HG03196 (cell line): ENCODE measurements around the gene SLC6A9.
A peak's percentile ranks its signal among the peaks of the same experiment; 100 is the strongest.

Experiments
- ATAC-seq: cut with Tn5 transposase; IDR thresholded peaks from one replicate; pipeline ENCODE4 v1.9.1; 2021; ENCODE audit not compliant: unreplicated experiment

The SLC6A9 gene

GRCh38 chr1:44029911-44030604 lies 1.2 kb downstream of the SLC6A9 start:
- peak; percentile 73 for ATAC-seq

- ATAC-seq: peak; percentile 8
Observed at GRCh38 chr1:44029260-44029910, 1.9 kb downstream of the SLC6A9 start.

- no peak for ATAC-seq
Observed at GRCh38 chr1:44027320-44027719, 3.9 kb downstream of the SLC6A9 start.

DNA sequence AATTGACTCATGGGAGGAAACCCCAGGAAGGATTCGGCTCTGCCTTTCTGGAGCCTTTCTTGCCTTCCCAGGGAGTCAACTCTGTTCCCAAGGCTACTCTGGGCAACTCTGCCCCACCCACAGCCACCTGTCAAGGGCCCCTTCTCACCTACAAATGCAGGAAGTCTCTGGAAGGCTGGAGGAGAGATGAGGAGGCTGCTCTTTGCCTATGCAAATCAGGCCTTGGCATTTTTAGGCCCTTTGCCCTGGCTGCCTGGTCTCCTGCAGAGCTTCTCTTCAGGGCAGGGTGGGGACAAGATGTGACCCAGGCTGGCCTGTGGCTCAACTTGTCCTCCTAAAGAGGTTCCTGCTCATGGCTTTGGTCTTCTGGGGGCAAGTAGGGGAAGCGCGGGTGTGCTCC lies 5.4 kb downstream of the SLC6A9 start:
- no peak for ATAC-seq

DNA sequence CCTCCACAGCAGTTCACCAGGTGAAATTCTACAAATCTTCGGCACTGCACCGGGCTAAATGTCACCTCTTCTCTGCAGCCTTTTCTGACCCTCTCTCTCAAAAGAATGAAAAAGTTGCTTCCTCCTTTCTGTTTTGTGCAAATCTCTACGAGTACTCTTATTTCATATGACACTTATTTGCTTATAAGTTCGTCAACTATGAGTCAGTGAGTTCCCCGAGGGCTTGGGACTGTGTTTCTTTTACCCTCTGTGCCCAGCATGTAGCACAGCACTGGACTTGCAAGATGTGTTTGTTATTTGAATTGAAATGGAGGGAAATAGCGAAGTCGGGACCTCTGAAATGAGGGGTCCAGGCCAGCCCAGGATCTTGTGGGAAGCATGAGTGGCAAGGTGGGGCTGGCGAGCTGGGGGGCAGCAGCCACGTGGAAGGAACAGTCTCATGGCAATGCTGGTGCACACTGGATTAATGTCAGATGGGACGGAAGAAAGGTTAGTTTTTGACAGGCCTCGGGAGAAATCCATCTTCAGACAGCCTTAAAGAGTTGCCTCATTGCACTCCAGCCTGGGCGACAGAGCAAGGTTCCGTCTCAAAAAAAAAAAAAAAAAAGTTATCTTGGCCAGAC lies 6.2 kb downstream of the SLC6A9 start:
- no peak for ATAC-seq

DNA sequence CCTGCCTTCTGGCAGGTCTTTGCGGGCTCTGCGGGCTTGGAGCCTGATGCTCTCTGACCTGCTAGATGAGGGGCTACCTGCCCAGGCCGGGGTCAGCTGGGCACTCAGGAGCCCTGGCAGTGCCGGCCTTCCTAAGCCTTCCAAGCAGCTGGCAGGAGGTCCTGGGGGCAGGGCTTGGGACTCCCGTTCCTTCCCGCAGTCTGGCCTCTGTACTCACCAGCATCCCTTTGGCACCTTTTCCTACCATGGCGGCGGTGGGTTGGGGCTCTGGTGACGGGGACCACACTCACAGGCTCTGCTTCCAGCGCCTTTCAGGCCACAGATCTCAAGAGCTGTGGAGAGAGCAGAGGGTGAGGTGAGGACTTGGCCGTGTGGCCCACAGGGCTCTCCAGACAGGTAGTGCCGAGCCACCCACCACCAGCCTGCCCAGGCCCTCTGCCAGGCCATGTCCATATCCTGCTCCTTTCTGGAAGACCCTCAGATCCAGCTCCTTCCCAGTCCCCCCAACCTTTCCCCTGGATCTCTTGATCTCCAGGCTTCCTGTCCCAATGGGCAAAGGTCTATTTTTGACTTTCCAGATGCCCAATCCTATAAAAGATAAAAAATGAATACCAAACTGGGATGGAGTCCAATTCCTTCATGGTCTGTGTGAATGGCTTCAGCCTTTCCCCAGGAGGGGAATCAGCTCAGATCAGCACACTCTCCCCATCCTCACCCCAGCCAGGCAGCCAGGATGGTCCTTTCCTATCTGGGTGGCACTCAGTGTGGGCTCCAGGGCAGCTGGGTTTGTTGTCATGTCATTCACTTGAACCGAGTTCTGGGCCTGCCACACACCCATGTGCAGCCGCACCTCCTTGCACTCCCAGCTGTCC lies 7.0 kb downstream of the SLC6A9 start:
- no peak for ATAC-seq

- ATAC-seq: no peak
Observed at GRCh38 chr1:44021581-44022321, 9.5 kb downstream of the SLC6A9 start.

DNA sequence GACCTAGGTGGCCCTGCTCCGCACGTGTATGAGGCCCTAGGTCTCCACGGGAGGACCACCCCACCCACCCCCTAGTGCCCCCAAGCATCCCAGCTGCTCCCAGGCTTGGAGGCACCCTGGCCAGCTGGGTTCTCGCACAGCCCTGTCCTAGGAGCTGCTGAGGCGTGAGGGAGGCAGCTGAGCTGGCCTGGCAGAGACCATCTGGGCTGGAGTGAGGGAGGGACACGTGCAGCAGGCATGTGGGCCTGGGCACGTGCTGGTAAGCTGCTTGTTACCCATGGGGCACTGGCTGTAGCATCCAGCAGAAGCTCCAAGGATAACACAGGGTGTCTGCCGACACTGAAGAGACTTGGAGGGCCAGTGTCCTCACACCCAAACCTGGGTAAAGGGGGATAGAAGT lies 10.1 kb downstream of the SLC6A9 start:
- no peak for ATAC-seq

DNA sequence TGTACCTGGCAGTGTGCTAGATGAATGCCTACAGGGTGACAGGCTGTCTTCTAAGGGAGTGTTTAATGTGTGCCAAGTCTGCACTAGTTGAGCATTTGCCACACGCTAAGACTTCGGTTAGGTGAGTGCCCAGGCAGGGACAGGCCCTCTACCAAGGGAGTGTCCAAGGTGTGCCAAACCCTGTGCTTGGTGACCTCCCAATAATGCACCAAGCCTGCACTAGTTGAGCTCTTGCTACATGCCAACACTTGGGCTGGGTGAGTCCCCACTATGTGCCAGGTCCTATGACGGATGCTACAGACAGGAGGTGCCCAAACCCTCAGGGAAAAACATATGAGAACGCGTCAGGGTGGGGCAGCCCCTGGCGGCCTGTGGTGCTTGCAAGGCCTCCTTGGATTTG lies 10.8 kb downstream of the SLC6A9 start:
- ATAC-seq: no peak

- ATAC-seq: no peak
Observed at GRCh38 chr1:44019466-44019948, 11.8 kb downstream of the SLC6A9 start.

GRCh38 chr1:44016890-44017400 lies 14.3 kb downstream of the SLC6A9 start:
- ATAC-seq: no peak

DNA sequence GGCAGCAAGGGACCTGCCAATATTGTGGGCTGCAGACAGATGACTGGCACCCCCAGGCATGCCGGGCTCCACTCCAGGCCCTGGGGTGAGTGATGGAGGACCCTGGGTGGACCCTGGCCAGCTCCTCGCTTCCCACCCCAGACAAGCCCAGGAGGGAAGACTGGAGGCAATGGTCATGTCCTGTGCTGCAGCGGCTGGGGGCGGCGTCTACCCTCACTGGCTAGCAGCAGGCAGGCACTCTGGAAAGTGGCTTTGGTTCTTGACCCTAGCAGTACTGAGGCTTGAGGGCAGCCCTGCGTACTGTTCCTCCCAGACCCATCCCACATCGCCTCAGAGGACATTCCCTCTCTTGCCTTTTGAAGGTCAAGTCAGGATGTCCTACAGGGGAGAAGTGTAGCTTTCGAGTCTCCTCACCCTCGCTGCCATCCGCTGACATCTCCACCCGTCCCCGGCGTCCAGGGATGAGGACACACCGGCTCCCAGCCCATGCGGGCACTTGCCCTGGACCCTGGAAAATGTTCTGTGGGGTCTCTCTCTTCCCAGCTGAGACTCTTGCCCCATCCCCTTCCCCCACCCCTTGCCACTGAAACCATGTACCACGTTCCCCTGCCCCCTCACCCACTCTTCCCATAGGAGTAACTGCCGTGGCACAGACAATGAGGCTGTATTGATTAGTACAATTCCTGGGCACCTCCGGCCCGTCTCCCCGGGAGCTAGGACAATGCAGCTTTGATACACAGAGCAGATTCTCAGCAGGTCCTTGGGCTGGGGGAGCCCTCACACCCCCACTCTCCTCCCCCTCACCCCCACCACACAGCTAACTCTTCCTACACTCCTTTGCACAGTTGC lies 15.0 kb downstream of the SLC6A9 start:
- ATAC-seq: no peak

GRCh38 chr1:44015206-44015605 lies 16.1 kb downstream of the SLC6A9 start:
- no peak for ATAC-seq

- no peak for ATAC-seq
Observed at GRCh38 chr1:44014365-44015104, 16.7 kb downstream of the SLC6A9 start.

GRCh38 chr1:44013949-44014348 lies 17.3 kb downstream of the SLC6A9 start:
- ATAC-seq: no peak

DNA sequence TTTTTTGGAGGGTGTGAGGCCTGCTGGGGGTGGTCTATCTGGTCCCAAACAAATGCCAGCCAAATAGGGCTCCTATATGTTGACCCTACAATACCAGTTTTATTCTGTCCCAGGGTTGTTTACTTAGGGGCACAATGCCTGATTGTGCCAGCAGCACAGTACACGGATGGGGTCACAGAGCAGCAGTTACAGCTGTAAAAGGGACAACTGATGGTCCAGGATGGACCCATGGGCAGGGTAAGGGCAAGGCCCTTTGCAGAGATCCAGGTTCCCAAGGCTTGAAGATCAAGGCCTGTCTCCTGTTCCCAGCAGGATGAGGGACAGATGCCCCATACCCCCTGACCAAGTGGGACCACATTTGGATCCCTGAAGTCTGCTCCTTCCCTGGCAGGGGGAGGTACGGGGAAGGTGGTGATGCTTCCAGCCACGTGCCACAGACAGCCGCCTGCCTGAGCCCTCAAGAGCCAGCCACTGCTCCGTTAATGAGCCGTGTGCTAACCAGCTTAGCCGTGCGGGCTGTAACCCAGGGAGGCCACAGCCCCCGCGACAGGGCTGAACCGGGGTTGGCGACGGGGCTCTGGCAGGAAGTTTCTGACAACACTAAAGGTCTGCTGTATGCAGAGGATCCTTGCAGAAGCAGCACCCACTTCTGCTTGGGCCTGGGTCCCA lies 18.2 kb downstream of the SLC6A9 start:
- no peak for ATAC-seq

DNA sequence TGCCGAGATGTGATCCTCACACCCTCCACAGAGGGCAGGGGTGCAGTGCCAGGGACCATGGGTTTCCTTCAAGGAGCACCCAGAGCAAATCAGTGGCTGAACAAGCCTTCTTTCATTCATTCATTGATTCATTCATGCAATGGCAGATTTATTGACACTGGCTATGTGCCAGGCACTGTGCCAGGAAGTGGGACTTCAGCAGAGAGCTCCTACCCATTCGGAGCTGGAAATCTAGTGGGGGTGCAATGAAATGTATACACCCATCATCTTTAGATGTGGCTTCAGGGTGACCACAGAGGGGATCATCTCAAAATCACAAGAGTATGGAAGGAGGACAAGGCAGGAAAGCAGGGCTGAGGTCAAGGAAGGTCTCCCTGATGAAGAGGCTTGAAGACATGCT lies 18.9 kb downstream of the SLC6A9 start:
- ATAC-seq: no peak

- ATAC-seq: no peak
Observed at GRCh38 chr1:44010935-44011471, 20.3 kb downstream of the SLC6A9 start.
